Breast epithelium (tissue), 4 donors: ENCODE results near the gene PAK2. TPM values are rescaled to one million over a fixed set of nuclear protein-coding genes. Genes with fewer than 3 reads are reported as not detected.
"Not testable (repeated sequence)": the region's sequence is repeated elsewhere in the genome, so short reads cannot be mapped to it uniquely, and the experiment has no call there.

Experiments used
- DNase-seq, 2 donors: peaks; one replicate each; pipeline ENCODE4 v3.0.0-alpha.2; 2019; ENCODE audit warnings: low spot score in 2 of 2
- H3K27ac ChIP-seq, 2 donors: fragments of 200-600 bp; sonication (generic) in 1 of 2; one replicate each; pipeline ENCODE4 v1.5.1; 2016 to 2019; ENCODE audit warnings: mild to moderate bottlenecking in 1 of 2
- H3K27me3 ChIP-seq, 2 donors: fragments of 200-600 bp; sonication (generic) in 1 of 2; one replicate each; pipeline versions ENCODE4 v1.5.1 to v1.6.0; 2017 to 2019; ENCODE audit warnings: control low read depth in 1 of 2, mild to moderate bottlenecking in 1 of 2
- H3K36me3 ChIP-seq: fragments of 200-600 bp; one replicate; pipeline ENCODE4 v1.5.1; 2019
- H3K4me1 ChIP-seq, 2 donors: fragments of 200-600 bp; sonication (generic); one replicate each; pipeline ENCODE4 v1.5.1; 2016 to 2019; ENCODE audit warnings: control low read depth in 1 of 2
- H3K4me3 ChIP-seq, 3 donors: fragments of 200-600 bp; sonication (generic); 1 replicate in 2 of 3; 2 replicates in 1 of 3; pipeline ENCODE4 v1.5.1; 2016 to 2019; ENCODE audit warnings: mild to moderate bottlenecking in 3 of 3, moderate library complexity in 2 of 3
- H3K9me3 ChIP-seq, 2 donors: fragments of 200-600 bp; sonication (generic) in 1 of 2; one replicate each; pipeline ENCODE4 v1.5.1; 2016 to 2019; ENCODE audit warnings: control low read depth in 1 of 2
- POLR2A ChIP-seq: fragments of 450-650 bp; IDR thresholded peaks from one replicate; pipeline ENCODE4 v1.6.1; 2016; ENCODE audit warnings: antibody characterized with exemption, mild to moderate bottlenecking, moderate library complexity
- POLR2AphosphoS5 ChIP-seq, 3 donors: sonication (generic); formaldehyde crosslinking; IDR thresholded peaks; one replicate each; pipeline ENCODE4 v1.6.1; 2017; ENCODE audit warnings: antibody characterized with exemption in 3 of 3
- intact Hi-C: fragments of 100-400 bp; cut with DNase I; formaldehyde crosslinking; loops from one replicate; pipeline ENCODE4 v1.15.1; 2023; ENCODE audit warnings: low total_unique reads
- total RNA-seq, 3 donors: library from RNA; depleted of rRNA; stranded (reverse); fragments of >200 nt; gene quantifications; one replicate each; pipeline ENCODE4 v1.1.0, GENCODE V29; 2016
- TF ChIP-seq, protein P1 (sequence below), 3 donors: fragments of 450-650 bp; IDR thresholded peaks; one replicate each; pipeline ENCODE4 v1.5.1; 2016 to 2017; ENCODE audit warnings: antibody characterized with exemption in 3 of 3, mild to moderate bottlenecking in 3 of 3, moderate library complexity in 3 of 3

PAK2 gene
- total RNA-seq, 3 donors from 2014 or later = 42.3 to 71.2 (median 50.5) TPM

GRCh38 chr3:196867155-196867506, 127.5 kb downstream of the PAK2 start:
- Histone ChIP-seq H3K36me3 (no peaks in the 10 kb centered on the region), H3K27me3 (no peaks in the 10 kb centered on the region), H3K4me1 (peaks cover 0 to 3% of the 10 kb centered on the region in 2 donors), H3K27ac (peak overlapping the region; percentile 94 to 95), H3K4me3 (peak overlapping the region; percentile 77 to 99 (median 88)), H3K9me3 (no peaks in the 10 kb centered on the region)
- TF ChIP-seq POLR2AphosphoS5 (IDR thresholded peaks at IDR 0.05) (no peak), POLR2A (no peak)
- TF ChIP-seq, protein P1, sequence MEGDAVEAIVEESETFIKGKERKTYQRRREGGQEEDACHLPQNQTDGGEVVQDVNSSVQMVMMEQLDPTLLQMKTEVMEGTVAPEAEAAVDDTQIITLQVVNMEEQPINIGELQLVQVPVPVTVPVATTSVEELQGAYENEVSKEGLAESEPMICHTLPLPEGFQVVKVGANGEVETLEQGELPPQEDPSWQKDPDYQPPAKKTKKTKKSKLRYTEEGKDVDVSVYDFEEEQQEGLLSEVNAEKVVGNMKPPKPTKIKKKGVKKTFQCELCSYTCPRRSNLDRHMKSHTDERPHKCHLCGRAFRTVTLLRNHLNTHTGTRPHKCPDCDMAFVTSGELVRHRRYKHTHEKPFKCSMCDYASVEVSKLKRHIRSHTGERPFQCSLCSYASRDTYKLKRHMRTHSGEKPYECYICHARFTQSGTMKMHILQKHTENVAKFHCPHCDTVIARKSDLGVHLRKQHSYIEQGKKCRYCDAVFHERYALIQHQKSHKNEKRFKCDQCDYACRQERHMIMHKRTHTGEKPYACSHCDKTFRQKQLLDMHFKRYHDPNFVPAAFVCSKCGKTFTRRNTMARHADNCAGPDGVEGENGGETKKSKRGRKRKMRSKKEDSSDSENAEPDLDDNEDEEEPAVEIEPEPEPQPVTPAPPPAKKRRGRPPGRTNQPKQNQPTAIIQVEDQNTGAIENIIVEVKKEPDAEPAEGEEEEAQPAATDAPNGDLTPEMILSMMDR (IDR thresholded peaks at IDR 0.05) = no peak
- intact Hi-C loops = no loop called here
- no peak for DNase-seq

- intact Hi-C loops = no loop called here
- peak; percentile 80 to 87 for DNase-seq
- TF ChIP-seq, protein P1 (IDR thresholded peaks at IDR 0.05) = no peak
- TF ChIP-seq POLR2AphosphoS5 (IDR thresholded peaks at IDR 0.05) (peak; percentile 89 to 97 (median 92)), POLR2A (peak; percentile 68)
These were observed 128.0 kb downstream of the PAK2 start, which contains the start of gene SENP5 for GRCh38 chr3:196867507-196868296. SENP5 (plus strand) TSS chr3:196867920; CDS start chr3:196885182, 17,262 bp downstream.

DNA sequence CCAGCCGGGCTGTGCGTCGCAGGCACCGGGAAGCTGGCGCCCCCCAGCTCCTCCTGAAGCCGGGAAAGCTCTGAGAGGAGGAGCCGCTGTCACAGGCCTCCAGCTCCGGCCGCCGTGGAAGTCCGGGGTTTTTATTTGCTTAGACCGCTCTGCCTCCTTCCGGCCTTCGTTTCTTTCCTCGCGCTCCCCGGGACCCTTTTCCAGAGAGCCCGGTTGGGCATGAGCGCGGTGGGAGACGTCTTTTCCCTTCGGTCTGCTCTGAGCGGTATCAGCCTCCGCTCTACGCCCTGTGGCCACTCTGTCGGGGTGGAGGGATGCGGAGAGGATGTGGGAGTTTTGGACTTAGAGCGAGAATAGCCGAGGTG, 128.6 kb downstream of the PAK2 start:
- intact Hi-C loops = no loop called here
- H3K36me3 ChIP-seq = no peaks in the 10 kb centered on the region
- H3K27ac ChIP-seq = peak overlapping the region; percentile 94 to 95
- H3K4me1 ChIP-seq = peaks cover 0 to 3% of the 10 kb centered on the region in 2 donors
- no peak for DNase-seq
- no peaks in the 10 kb centered on the region for H3K27me3 ChIP-seq
- TF ChIP-seq, protein P1 (IDR thresholded peaks at IDR 0.05) = no peak
- no peak for TF ChIP-seq POLR2A
- TF ChIP-seq POLR2AphosphoS5 (IDR thresholded peaks at IDR 0.05) = no peak
- peak overlapping the region; percentile 77 to 99 (median 88) for H3K4me3 ChIP-seq
- no peaks in the 10 kb centered on the region for H3K9me3 ChIP-seq

More at GRCh38 chr3:196867507-196868296, 128.0 kb downstream of the PAK2 start, which contains the start of gene SENP5:
- H3K4me1 ChIP-seq = peaks cover 0 to 3% of the 10 kb centered on the region in 2 donors
- H3K27ac ChIP-seq = peak within 1 kb of the TSS; percentile 94 to 95
- H3K36me3 ChIP-seq = no peaks in the 10 kb centered on the region
- no peaks in the 10 kb centered on the region for H3K27me3 ChIP-seq
- no peaks in the 10 kb centered on the region for H3K9me3 ChIP-seq
- peak within 1 kb of the TSS; percentile 77 to 99 (median 88) for H3K4me3 ChIP-seq

DNA sequence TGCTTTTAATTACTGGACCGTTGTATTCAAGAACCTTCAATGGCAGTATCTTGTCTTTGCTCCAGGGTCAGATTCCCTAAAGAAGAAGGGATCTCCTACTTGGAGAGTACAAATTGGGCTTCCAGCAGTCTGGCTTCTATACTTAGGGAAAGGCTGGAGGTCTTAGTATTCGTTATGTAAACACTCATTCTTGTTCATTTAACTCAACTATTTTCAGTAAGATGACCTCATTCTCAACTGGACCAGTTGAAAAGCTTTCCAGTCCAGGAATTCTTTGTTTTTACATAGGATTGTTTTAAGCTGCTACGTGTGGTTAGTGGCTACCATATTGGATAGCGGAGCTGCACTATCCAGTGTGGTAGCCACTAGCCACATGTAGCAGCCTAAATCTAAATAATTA, 132.7 kb downstream of the PAK2 start:
- intact Hi-C loops = no loop called here
- no peak for TF ChIP-seq POLR2A
- TF ChIP-seq POLR2AphosphoS5 (IDR thresholded peaks at IDR 0.05) = no peak
- TF ChIP-seq, protein P1 (IDR thresholded peaks at IDR 0.05) = no peak
- Histone ChIP-seq H3K36me3 (no peaks in the 10 kb centered on the region), H3K4me3 (no peak overlapping the region), H3K4me1 (peaks cover 0 to 3% of the 10 kb centered on the region in 2 donors), H3K27me3 (no peaks in the 10 kb centered on the region), H3K9me3 (no peaks in the 10 kb centered on the region), H3K27ac (no peak overlapping the region)
- no peak for DNase-seq

DNA sequence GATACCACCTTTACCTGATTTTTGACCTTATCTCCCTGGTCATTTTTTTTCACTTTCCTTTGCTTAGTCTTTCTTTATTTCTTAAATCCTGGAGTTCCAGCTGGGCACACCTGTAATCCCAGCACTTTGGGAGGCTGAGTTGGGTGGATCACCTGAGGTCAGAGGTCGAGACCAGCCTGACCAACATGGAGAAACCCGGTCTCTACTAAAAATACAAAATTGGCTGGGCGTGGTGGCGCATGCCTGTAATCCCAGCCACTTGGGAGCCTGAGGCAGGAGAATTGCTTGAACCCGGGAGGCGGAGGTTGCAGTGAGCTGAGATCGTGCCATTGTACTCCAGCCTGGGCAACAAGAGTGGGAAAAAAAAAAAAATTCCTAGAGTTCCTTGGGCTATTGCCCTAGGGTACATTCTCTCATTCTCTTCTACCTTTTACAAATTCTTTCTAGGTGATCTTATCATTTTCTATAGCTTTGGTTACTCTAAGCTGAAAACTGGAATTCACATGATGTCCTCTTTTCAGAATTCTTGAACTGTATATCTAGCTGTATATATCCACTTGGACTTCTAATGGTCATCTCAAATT, 134.9 kb downstream of the PAK2 start:
- H3K4me3 ChIP-seq, DNase-seq, H3K36me3 ChIP-seq, H3K27me3 ChIP-seq, H3K4me1 ChIP-seq, H3K9me3 ChIP-seq, H3K27ac ChIP-seq: not testable (repeated sequence)
- intact Hi-C loops = loop anchor here (5.0 kb wide), 1 partner anchor 152 kb away; no protein-coding TSS in a partner anchor
